ENCODE results near the gene TMEM106A. TPM values are rescaled to one million over a fixed set of nuclear protein-coding genes. Genes with fewer than 3 reads are reported as not detected.
"Not testable (repeated sequence)": the region's sequence is repeated elsewhere in the genome, so short reads cannot be mapped to it uniquely, and the experiment has no call there.

Gene TMEM106A, protein sequence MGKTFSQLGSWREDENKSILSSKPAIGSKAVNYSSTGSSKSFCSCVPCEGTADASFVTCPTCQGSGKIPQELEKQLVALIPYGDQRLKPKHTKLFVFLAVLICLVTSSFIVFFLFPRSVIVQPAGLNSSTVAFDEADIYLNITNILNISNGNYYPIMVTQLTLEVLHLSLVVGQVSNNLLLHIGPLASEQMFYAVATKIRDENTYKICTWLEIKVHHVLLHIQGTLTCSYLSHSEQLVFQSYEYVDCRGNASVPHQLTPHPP
- total RNA-seq = 10 to 100 TPM; 18.2 to 31.5 TPM

DNA sequence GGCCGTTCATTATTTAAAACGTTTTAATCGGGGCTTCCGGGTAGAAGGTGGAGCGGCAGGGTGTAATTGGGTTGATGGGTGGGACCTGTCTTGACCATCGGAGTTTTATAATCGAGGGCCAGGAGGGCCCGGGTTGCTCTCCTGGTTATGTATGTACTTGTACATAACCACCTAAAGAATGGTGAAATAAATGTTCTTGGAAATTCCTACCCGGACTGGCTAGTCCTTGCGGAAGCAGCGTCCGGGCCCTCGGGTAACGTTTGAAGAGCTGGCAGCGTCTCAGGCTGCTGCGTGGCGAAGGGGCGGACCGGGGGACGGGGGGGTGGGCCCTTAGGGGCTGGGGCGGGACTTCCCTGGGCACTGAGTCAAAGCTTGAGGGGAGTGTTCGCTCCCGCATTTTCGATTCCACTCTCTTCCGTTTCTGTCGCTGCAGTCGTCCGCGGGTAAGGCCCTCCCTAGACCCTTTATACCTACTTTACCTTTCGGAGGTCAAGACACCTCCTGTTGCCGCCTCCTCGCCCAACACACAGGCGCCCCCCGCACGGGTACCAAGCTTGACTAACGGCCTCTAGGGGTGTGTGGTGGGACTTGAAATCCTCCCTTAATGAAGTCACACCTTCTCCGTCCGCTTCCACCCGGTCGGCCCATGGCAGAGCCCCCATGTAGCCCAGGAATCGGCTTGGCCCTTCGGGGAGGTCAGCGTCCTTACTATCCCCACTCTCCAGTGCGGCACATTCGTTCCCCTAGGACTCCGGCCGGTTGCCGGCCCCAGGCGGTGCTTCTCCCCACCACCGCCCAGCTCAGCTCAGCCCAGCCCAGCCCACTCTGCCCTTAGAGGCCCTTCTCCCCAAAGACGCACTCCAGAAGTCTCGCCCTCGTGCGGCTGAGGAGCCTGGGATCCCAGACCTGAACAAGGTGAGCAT, at the start of gene TMEM106A:
TMEM106A (plus strand) TSS at position 396 of the 923 bp plus-strand sequence. CDS start 1,167 bp downstream, outside the sequence.
- H3K9me3 Mint-ChIP-seq = no peaks in the 10 kb centered on the region
- peak within 1 kb of the TSS; percentile 95 for H3K4me3 Mint-ChIP-seq
- peaks cover 28 to 29% of the 10 kb centered on the region in 2 donors for H3K4me1 Mint-ChIP-seq (ENCODE audit: low read depth in 2 of 2)
- H3K27ac Mint-ChIP-seq = peak within 1 kb of the TSS; percentile 96 to 99
- peak; percentile 87 for DNase-seq (ENCODE audit: low spot score)
- H3K27me3 Mint-ChIP-seq = no peaks in the 10 kb centered on the region
- H3K36me3 Mint-ChIP-seq = no peaks in the 10 kb centered on the region
- peak; percentile 94 to 96 for ATAC-seq

- not testable (repeated sequence) for DNase-seq (ENCODE audit: low spot score); H3K9me3 Mint-ChIP-seq; H3K4me3 Mint-ChIP-seq; H3K36me3 Mint-ChIP-seq; H3K27me3 Mint-ChIP-seq; ATAC-seq
- Mint-ChIP-seq H3K27ac (peak overlapping the region in 1 of 2 donors; percentile 17), H3K4me1 (ENCODE audit: low read depth in 2 of 2) (peaks cover 3 to 15% of the 10 kb centered on the region in 2 donors)
Observed at GRCh38 chr17:43165971-43166370, 45.7 kb upstream of the TMEM106A start.

- ATAC-seq (peak; percentile 32 to 40), DNase-seq (ENCODE audit: low spot score) (no peak)
- Mint-ChIP-seq H3K4me3 (no peak overlapping the region), H3K36me3 (no peaks in the 10 kb centered on the region), H3K4me1 (ENCODE audit: low read depth in 2 of 2) (peaks cover 15 to 17% of the 10 kb centered on the region in 2 donors), H3K27me3 (no peaks in the 10 kb centered on the region), H3K9me3 (no peaks in the 10 kb centered on the region), H3K27ac (no peak overlapping the region)
Observed at GRCh38 chr17:43169561-43170139, 42.0 kb upstream of the TMEM106A start.

DNA sequence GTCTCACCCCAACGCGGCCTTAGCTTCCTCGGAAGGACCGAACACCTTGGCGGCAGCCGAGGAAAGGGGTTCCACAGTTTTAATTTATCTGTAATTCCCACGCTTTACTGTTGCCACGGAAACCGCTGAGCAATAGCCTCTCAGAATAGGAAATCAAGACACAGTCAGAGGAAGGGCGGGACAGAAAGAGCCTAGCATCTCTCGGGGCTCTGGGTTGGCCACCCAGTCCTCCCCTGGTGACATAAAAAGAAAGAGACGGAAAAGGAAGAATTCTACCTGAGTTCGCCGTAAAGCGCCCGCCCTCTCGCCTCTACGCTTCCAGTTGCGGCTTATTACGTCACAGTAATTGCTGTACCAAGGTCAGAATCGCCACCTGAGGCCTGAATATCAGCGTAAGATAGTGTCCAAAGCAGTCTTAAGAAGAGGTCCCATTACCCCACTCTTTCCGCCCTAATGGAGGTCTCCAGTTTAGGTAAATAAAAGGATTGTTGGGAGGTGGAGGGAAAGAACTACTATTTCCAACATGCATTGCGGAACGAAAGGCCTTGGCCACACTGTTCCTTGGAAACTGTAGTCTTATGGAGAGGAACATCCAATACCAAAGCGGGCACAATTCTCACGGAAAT, 41.4 kb upstream of the TMEM106A start:
- no peaks in the 10 kb centered on the region for H3K36me3 Mint-ChIP-seq

GRCh38 chr17:43170766-43171585, 40.7 kb upstream of the TMEM106A start, which contains the start of gene NBR1:
Gene NBR1 (plus strand): TSS chr17:43171214. CDS start chr17:43175800, 4,586 bp downstream.
- no peak within 1 kb of the TSS for H3K4me3 Mint-ChIP-seq
- H3K27me3 Mint-ChIP-seq = no peaks in the 10 kb centered on the region
- peaks cover under 1% of the 10 kb centered on the region for H3K36me3 Mint-ChIP-seq
- peaks cover 20 to 25% of the 10 kb centered on the region in 2 donors for H3K4me1 Mint-ChIP-seq (ENCODE audit: low read depth in 2 of 2)
- ATAC-seq (peak; percentile 92 to 93), DNase-seq (ENCODE audit: low spot score) (peak; percentile 95)
- H3K27ac Mint-ChIP-seq = no peak within 1 kb of the TSS
- H3K9me3 Mint-ChIP-seq = no peaks in the 10 kb centered on the region

More for the DNA sequence above, 41.4 kb upstream of the TMEM106A start:
- ATAC-seq = peak; percentile 88 to 91
- H3K9me3 Mint-ChIP-seq = no peaks in the 10 kb centered on the region
- DNase-seq (ENCODE audit: low spot score) = peak; percentile 91
- H3K27me3 Mint-ChIP-seq = no peaks in the 10 kb centered on the region
- no peak overlapping the region for H3K4me3 Mint-ChIP-seq
- peaks cover 15 to 19% of the 10 kb centered on the region in 2 donors for H3K4me1 Mint-ChIP-seq (ENCODE audit: low read depth in 2 of 2)
- H3K27ac Mint-ChIP-seq = no peak overlapping the region

DNA sequence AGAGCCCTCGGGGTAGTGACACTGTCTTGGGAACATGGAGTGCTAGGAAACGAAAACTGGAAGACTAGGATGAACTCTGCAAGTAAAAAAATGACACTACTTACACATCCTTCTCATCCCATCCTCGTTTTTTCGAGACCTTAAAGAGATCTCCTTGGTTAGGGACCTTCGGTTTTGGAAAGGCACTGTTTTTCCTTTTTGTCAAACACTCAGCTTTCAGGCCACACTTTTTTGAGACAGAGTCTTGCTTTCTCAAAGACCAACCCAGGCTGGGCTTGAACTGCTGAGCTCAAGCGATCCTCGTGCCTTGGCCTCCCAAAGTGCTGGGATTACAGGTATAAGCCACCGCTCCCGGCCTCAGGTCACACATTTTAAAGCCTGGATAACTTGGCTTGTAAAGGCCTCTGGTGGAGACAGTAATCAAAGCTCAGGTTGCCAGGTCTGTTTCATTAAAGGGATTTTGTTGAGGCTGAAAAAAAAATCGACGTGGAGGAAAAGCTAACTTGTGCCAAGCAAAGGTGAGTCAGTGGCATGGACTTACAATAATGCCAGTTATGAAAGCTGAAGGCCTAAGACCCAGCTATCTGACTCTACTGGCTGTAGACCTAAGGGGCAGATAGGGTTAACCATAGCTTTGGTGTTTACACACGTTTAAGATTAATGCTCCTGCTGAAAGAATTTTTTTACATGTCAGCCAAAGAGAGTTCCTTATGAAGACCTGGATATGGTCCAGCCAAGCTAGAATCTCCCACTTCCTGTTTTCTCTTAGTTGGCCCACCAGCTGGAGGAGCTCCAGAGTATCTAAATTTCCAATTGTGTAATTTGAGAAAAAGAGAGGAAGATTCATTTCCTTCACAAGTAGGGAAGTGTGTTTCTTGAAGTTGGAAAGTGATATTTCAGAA, 39.8 kb upstream of the TMEM106A start:
- H3K9me3 Mint-ChIP-seq = no peaks in the 10 kb centered on the region
- no peak for ATAC-seq

GRCh38 chr17:43175213-43176118, 36.2 kb upstream of the TMEM106A start:
- Mint-ChIP-seq H3K27me3 (no peaks in the 10 kb centered on the region), H3K36me3 (peaks cover 7% of the 10 kb centered on the region), H3K9me3 (no peaks in the 10 kb centered on the region), H3K4me1 (ENCODE audit: low read depth in 2 of 2) (peaks cover 20 to 35% of the 10 kb centered on the region in 2 donors), H3K4me3 (peak overlapping the region; percentile 12), H3K27ac (peak overlapping the region; percentile 50 to 56)
- DNase-seq (ENCODE audit: low spot score) (no peak), ATAC-seq (no peak)

More for the DNA sequence above, 39.8 kb upstream of the TMEM106A start:
- Mint-ChIP-seq H3K4me1 (ENCODE audit: low read depth in 2 of 2) (peaks cover 17 to 29% of the 10 kb centered on the region in 2 donors), H3K36me3 (peaks cover 7% of the 10 kb centered on the region), H3K4me3 (no peak overlapping the region), H3K27ac (no peak overlapping the region), H3K27me3 (no peaks in the 10 kb centered on the region)
- no peak for DNase-seq (ENCODE audit: low spot score)

GRCh38 chr17:43176119-43176570, 35.5 kb upstream of the TMEM106A start:
- Mint-ChIP-seq H3K27ac (peak overlapping the region; percentile 50 to 56), H3K27me3 (no peaks in the 10 kb centered on the region), H3K4me3 (peak overlapping the region; percentile 18), H3K9me3 (no peaks in the 10 kb centered on the region), H3K36me3 (peaks cover 7% of the 10 kb centered on the region), H3K4me1 (ENCODE audit: low read depth in 2 of 2) (peaks cover 20 to 35% of the 10 kb centered on the region in 2 donors)
- DNase-seq (ENCODE audit: low spot score) (no peak), ATAC-seq (no peak)

DNA sequence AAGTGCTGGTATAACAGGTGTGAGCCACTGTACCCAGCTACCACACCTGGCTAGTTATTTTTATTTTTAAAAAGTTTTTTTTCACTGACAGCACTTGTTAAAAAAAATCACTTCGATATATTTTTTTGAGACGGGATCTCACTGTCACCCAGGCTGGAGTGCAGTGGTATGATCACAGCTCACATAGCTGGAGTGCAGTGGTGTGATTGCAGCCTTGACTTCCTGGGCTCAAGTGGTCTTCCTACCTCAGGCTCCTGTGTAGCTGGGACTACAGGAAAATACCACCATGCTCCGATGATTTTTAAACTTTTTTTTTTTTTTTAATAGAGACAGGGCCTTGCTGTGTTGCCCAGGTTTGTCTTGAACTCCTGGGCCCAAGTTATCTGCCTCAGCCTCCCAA, 27.8 kb upstream of the TMEM106A start:
- no peak overlapping the region for H3K4me3 Mint-ChIP-seq
- H3K4me1 Mint-ChIP-seq (ENCODE audit: low read depth in 2 of 2) = peaks cover 0 to 2% of the 10 kb centered on the region in 2 donors
- H3K36me3 Mint-ChIP-seq = peaks cover 4% of the 10 kb centered on the region
- no peaks in the 10 kb centered on the region for H3K27me3 Mint-ChIP-seq
- no peak overlapping the region for H3K27ac Mint-ChIP-seq
- no peaks in the 10 kb centered on the region for H3K9me3 Mint-ChIP-seq
- ATAC-seq (no peak), DNase-seq (ENCODE audit: low spot score) (no peak)

- not testable (repeated sequence) for H3K4me3 Mint-ChIP-seq; ATAC-seq; H3K4me1 Mint-ChIP-seq (ENCODE audit: low read depth in 2 of 2); H3K27ac Mint-ChIP-seq; H3K9me3 Mint-ChIP-seq; H3K27me3 Mint-ChIP-seq; DNase-seq (ENCODE audit: low spot score)
- H3K36me3 Mint-ChIP-seq = peaks cover 13% of the 10 kb centered on the region
Observed at GRCh38 chr17:43186656-43187055, 25.0 kb upstream of the TMEM106A start.

- H3K27me3 Mint-ChIP-seq = no peaks in the 10 kb centered on the region
- H3K4me3 Mint-ChIP-seq = no peak overlapping the region
- no peaks in the 10 kb centered on the region for H3K9me3 Mint-ChIP-seq
- DNase-seq (ENCODE audit: low spot score) = no peak
- ATAC-seq = no peak
- peaks cover 36% of the 10 kb centered on the region for H3K36me3 Mint-ChIP-seq
- H3K4me1 Mint-ChIP-seq (ENCODE audit: low read depth in 2 of 2) = peaks cover 0 to 6% of the 10 kb centered on the region in 2 donors
- H3K27ac Mint-ChIP-seq = no peak overlapping the region
Observed at GRCh38 chr17:43193251-43193650, 18.4 kb upstream of the TMEM106A start.

Measured in natural killer cell treated with Interleukin-12 subunit alpha and Interleukin-12 subunit beta and Interleukin-15 and Interleukin-18, amount 100 ng/mL, for 72 hours (primary cell).